Ascending aorta (tissue), 2 donors: ENCODE measurements around the gene CHPF. TPM values are rescaled to one million over a fixed set of nuclear protein-coding genes. Genes with fewer than 3 reads are reported as not detected.

Experiments used
- DNase-seq, 2 donors: peaks; one replicate each; pipeline ENCODE4 v3.0.0-alpha.2; 2019; ENCODE audit warnings: low spot score in 2 of 2
- H3K27ac ChIP-seq, 2 donors: fragments of 200-600 bp; sonication (generic); one replicate each; pipeline ENCODE4 v1.5.1; 2016 to 2017; ENCODE audit warnings: mild to moderate bottlenecking in 1 of 2
- H3K27me3 ChIP-seq: fragments of 200-600 bp; sonication (generic); one replicate; pipeline ENCODE4 v1.5.1; 2017
- H3K36me3 ChIP-seq, 2 donors: fragments of 200-600 bp; sonication (generic); one replicate each; pipeline ENCODE4 v1.5.1; 2016
- H3K4me1 ChIP-seq, 2 donors: fragments of 200-600 bp; sonication (generic); one replicate each; pipeline ENCODE4 v1.5.1; 2016 to 2017; ENCODE audit warnings: mild to moderate bottlenecking in 1 of 2
- H3K4me3 ChIP-seq, 2 donors: fragments of 200-600 bp; sonication (generic); one replicate each; pipeline ENCODE4 v1.5.1; 2016 to 2017; ENCODE audit warnings: mild to moderate bottlenecking in 1 of 2
- H3K9me3 ChIP-seq, 2 donors: fragments of 200-600 bp; sonication (generic); one replicate each; pipeline ENCODE4 v1.5.1; 2016
- CTCF ChIP-seq, 3 experiments: fragments of 200-600 bp in 2 of 3; fragments of 450-650 bp in 1 of 3; sonication (generic) in 2 of 3; IDR thresholded peaks; one replicate each; pipeline ENCODE4 v1.5.1; 2016 to 2019; ENCODE audit warnings: antibody characterized with exemption in 3 of 3, mild to moderate bottlenecking in 1 of 3, moderate library complexity in 1 of 3
- intact Hi-C: fragments of 100-400 bp; cut with DNase I; formaldehyde crosslinking; loops from one replicate; pipeline ENCODE4 v1.15.1; 2023
- total RNA-seq: library from RNA; depleted of rRNA; stranded (reverse); fragments of >200 nt; gene quantifications from one replicate; pipeline ENCODE4 v1.1.0, GENCODE V29; 2016

The CHPF gene
- total RNA-seq, 1 donor from 2014 or later, result 249 TPM

- no peak overlapping the region for H3K27ac ChIP-seq
- TF ChIP-seq CTCF (IDR thresholded peaks at IDR 0.05), result no peak
- H3K27me3 ChIP-seq, result peaks cover 4% of the 10 kb centered on the region
- DNase-seq, result no peak
- H3K4me1 ChIP-seq, result peaks cover 5 to 23% of the 10 kb centered on the region in 2 donors
- H3K4me3 ChIP-seq, result no peak overlapping the region
- H3K9me3 ChIP-seq, result no peaks in the 10 kb centered on the region
- peaks cover 40 to 47% of the 10 kb centered on the region in 2 donors for H3K36me3 ChIP-seq
- intact Hi-C loops, result no loop called here
Observed at GRCh38 chr2:219506802-219507526, 36.6 kb downstream of the CHPF start.

- TF ChIP-seq CTCF (IDR thresholded peaks at IDR 0.05), result no peak
- Histone ChIP-seq H3K27ac (no peak overlapping the region), H3K4me3 (no peak overlapping the region), H3K4me1 (peaks cover 5 to 23% of the 10 kb centered on the region in 2 donors), H3K27me3 (peaks cover 4% of the 10 kb centered on the region), H3K9me3 (no peaks in the 10 kb centered on the region), H3K36me3 (peaks cover 40 to 51% of the 10 kb centered on the region in 2 donors)
- no peak for DNase-seq
- intact Hi-C loops, result no loop called here
Observed at GRCh38 chr2:219506153-219506801, 37.3 kb downstream of the CHPF start.

GRCh38 chr2:219505585-219505984 lies 38.0 kb downstream of the CHPF start:
- H3K27ac ChIP-seq, result no peak overlapping the region

GRCh38 chr2:219502618-219503017 lies 41.0 kb downstream of the CHPF start:
- H3K4me3 ChIP-seq, result no peak overlapping the region
- no peaks in the 10 kb centered on the region for H3K9me3 ChIP-seq
- no peak overlapping the region for H3K27ac ChIP-seq
- peaks cover 40 to 51% of the 10 kb centered on the region in 2 donors for H3K36me3 ChIP-seq
- intact Hi-C loops, result no loop called here
- DNase-seq, result no peak
- peaks cover 7 to 8% of the 10 kb centered on the region in 2 donors for H3K4me1 ChIP-seq
- no peaks in the 10 kb centered on the region for H3K27me3 ChIP-seq
- TF ChIP-seq CTCF (IDR thresholded peaks at IDR 0.05), result no peak

More at GRCh38 chr2:219505585-219505984, 38.0 kb downstream of the CHPF start:
- intact Hi-C loops, result no loop called here
- no peak for TF ChIP-seq CTCF (IDR thresholded peaks at IDR 0.05)
- DNase-seq, result no peak
- no peaks in the 10 kb centered on the region for H3K9me3 ChIP-seq
- H3K4me1 ChIP-seq, result peaks cover 5 to 20% of the 10 kb centered on the region in 2 donors
- H3K4me3 ChIP-seq, result no peak overlapping the region
- peaks cover 40 to 51% of the 10 kb centered on the region in 2 donors for H3K36me3 ChIP-seq
- H3K27me3 ChIP-seq, result no peaks in the 10 kb centered on the region

GRCh38 chr2:219501849-219502248 lies 41.8 kb downstream of the CHPF start:
- TF ChIP-seq CTCF (IDR thresholded peaks at IDR 0.05), result no peak
- Histone ChIP-seq H3K4me1 (peaks cover 10 to 11% of the 10 kb centered on the region in 2 donors), H3K27ac (no peak overlapping the region), H3K36me3 (peaks cover 40 to 51% of the 10 kb centered on the region in 2 donors), H3K9me3 (no peaks in the 10 kb centered on the region), H3K27me3 (no peaks in the 10 kb centered on the region), H3K4me3 (no peak overlapping the region)
- intact Hi-C loops, result loop anchor here (1.0 kb wide), 1 partner anchor 40 kb away; no protein-coding TSS in a partner anchor
- no peak for DNase-seq
